HG03060 (cell line): ENCODE data around the gene HMBS.
"Not testable (repeated sequence)": the region's sequence is repeated elsewhere in the genome, so short reads cannot be mapped to it uniquely, and the experiment has no call there.

Source experiments
- ATAC-seq: cut with Tn5 transposase; IDR thresholded peaks from one replicate; pipeline ENCODE4 v1.9.1; 2021; ENCODE audit warnings: low read depth, moderate number of reproducible peaks; ENCODE audit not compliant: unreplicated experiment

Gene HMBS

GRCh38 chr11:119117004-119117706 lies 32.5 kb downstream of the HMBS start:
- no peak for ATAC-seq

GRCh38 chr11:119118227-119118626 lies 33.5 kb downstream of the HMBS start:
- no peak for ATAC-seq

GRCh38 chr11:119118946-119119345 lies 34.3 kb downstream of the HMBS start:
- ATAC-seq, result no peak

GRCh38 chr11:119120639-119121007 lies 35.9 kb downstream of the HMBS start:
- ATAC-seq, result no peak

GRCh38 chr11:119121008-119121810 lies 36.5 kb downstream of the HMBS start, which contains the start of gene HINFP:
HINFP (plus strand) TSS chr11:119121580; CDS start chr11:119126945, 5,365 bp downstream.
- peak; percentile 86 for ATAC-seq

- ATAC-seq, result no peak
These were observed 37.1 kb downstream of the HMBS start for GRCh38 chr11:119121811-119122124.

GRCh38 chr11:119125821-119126220 lies 41.1 kb downstream of the HMBS start:
- ATAC-seq, result no peak

- ATAC-seq, result no peak
These were observed 42.1 kb downstream of the HMBS start for GRCh38 chr11:119126675-119127268.

- no peak for ATAC-seq
These were observed 46.0 kb downstream of the HMBS start for GRCh38 chr11:119130662-119131061.

GRCh38 chr11:119134389-119134978 lies 49.8 kb downstream of the HMBS start:
- no peak for ATAC-seq

GRCh38 chr11:119139276-119139675 lies 54.6 kb downstream of the HMBS start:
- not testable (repeated sequence) for ATAC-seq
